SIG-M5 treated with dmso at 0.1 percent for 504 hours (cell line): ENCODE results near the gene CDX4.
"Not testable (repeated sequence)": the region's sequence is repeated elsewhere in the genome, so short reads cannot be mapped to it uniquely, and the experiment has no call there.

ENCODE experiments used
- DNase-seq: peaks from one replicate; lab custom pipeline; 2025; ENCODE audit not compliant: unreplicated experiment; lab: John Stamatoyannopoulos, UW

Gene CDX4, protein sequence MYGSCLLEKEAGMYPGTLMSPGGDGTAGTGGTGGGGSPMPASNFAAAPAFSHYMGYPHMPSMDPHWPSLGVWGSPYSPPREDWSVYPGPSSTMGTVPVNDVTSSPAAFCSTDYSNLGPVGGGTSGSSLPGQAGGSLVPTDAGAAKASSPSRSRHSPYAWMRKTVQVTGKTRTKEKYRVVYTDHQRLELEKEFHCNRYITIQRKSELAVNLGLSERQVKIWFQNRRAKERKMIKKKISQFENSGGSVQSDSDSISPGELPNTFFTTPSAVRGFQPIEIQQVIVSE

GRCh38 chrX:73446831-73447230 lies at the start of gene CDX4:
TSS of gene CDX4 (plus strand) at chrX:73447053. CDS start at chrX:73447254, 201 bp downstream.
- DNase-seq: no peak

DNA sequence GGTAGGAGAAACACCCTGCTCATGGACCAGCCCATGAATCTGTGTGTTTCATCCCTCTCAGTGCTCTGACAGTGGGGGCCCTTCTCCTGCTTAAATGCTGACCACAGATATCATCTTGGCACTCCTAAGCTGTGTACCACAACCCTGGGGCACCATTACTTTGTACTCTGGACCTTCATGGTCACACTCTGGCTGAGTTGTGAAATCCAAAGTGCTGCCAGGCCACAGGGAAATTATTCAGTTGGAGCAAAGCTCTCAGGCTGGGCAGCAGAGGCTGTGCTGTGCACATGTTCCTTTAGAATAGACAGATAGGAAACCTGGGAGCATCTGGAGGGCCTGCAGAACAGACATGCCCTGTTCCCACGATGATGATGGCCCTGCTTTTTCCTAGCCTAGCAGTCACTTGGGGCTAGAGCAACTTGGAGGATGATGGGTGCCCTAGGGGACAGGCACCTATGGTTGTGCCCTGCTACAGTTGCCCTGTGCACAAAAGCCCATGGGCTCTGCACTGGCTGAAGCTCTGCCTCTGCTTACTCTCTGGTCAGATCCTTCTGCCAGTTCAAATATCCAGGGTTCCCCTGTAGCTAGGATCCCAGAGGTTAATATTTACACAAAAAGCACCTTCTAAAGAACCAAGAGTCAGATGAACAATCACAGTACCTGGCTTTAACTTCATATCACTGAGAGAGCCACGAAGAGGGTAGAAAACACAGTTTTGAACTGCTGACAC lies 48.5 kb upstream of the CDX4 start:
- no peak for DNase-seq

- no peak for DNase-seq
Observed at GRCh38 chrX:73400136-73400748, 46.6 kb upstream of the CDX4 start.

GRCh38 chrX:73401591-73402266 lies 45.1 kb upstream of the CDX4 start:
- DNase-seq: no peak

DNA sequence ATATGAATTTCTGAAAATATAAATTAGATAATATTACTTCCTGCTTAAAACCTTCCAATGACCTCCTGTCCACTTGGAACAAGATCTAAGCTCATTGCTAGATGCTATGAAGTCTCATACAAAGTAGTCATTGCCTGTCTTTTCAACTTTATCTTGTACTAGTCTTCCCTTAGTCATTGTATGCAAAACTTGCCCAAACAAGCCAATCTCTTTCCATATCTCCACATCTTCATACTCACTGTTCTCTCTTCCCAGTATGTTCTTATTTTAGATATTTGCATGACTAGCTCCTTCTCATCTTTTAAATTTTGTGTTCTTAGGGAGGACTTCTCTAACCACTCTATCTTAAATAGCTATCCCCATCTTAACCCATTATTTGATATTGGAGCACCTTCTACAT lies 33.9 kb upstream of the CDX4 start:
- DNase-seq: no peak

DNA sequence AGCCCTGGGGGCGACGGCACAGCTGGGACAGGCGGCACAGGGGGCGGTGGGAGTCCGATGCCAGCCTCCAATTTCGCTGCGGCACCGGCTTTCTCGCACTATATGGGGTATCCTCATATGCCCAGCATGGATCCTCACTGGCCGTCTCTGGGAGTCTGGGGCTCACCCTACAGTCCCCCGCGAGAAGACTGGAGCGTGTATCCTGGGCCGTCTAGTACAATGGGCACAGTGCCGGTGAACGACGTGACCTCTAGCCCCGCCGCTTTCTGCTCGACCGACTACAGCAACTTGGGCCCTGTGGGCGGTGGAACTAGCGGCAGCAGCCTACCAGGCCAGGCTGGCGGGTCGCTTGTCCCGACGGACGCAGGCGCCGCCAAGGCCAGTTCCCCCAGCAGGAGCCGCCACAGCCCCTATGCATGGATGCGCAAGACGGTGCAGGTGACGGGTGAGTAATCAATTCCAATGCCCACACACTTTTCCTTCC lies 500 bp downstream of the CDX4 start:
- DNase-seq: no peak

GRCh38 chrX:73448379-73448778 lies 1.5 kb downstream of the CDX4 start:
- DNase-seq: no peak

DNA sequence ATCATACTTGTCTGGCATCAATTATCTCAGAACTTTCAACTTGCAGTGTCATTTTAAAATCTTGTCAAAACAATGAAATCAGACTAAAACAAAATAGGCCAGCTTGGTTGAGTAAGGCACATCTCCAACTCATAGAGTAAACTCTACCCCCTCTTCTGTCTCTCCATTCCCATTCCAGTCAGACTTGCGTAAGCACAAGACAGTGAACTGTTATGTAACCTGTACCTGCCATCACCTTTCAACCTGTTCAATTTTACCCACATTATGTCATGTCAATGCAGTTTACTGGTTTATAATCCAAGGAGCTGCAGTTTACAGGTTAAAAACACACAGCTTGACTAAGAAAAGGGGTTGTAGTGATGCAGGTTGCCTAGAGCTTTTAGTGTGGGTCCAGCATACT lies 8.3 kb downstream of the CDX4 start:
- DNase-seq: no peak

DNA sequence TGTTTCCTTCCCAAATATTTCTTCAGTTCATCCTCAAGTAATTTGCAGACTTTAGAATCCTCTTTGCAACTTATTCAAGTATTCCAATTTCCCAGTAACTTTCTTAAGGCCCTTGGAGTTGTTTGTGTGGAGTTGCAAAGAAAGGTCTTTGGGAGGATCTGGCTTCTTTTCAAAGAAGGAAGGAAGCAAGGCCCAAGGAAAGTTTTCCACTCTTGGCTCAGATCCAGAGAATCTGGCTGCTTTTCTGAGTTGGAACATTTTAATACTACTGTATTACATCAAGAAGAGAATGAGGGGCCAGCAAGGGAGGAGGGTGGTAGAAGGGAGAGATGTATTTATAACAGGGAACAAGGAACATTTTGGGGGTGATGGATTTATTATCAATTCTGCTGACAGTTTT lies 10.5 kb downstream of the CDX4 start:
- no peak for DNase-seq

DNA sequence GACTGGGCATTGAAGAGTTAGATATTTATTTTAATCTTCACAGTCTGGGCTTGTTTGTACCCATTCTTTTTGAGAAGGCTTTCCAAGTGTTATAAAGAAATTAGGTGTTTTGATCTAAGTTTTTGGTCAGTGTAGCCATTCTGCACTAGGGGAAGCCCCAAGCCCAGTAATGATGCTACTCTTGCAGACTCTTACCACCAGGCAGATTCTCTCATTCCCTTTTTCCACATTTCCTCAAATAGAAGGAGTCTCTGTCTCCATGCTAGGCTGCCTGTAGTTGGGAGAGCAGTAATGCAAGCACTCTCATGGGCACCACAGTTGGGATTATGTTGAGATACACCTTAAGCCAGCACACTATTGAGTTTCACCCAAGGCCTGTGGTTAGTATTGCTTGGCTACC lies 21.5 kb downstream of the CDX4 start:
- DNase-seq: no peak

- DNase-seq: no peak
Observed at GRCh38 chrX:73478961-73479360, 32.1 kb downstream of the CDX4 start.

- no peak for DNase-seq
Observed at GRCh38 chrX:73481521-73481920, 34.7 kb downstream of the CDX4 start.

DNA sequence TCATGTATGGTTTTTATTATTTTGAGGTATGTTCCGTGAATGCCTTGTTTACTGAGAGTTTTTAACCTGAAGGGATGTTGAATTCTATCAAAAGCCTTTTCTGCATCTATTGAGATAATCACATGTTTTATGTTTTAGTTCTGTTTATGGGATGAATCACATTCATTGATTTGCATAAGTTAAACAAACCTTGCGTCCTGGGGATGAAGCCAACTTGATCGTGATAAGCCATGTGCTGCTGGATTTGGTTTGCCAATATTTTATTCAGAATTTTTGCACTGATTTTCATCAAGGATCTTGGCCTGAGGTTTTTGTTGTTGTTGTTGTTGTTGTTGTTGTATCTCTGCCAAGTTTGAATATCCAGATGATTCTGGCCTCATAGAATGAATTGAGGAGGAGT lies 43.8 kb downstream of the CDX4 start:
- no peak for DNase-seq

GRCh38 chrX:73492178-73492577 lies 45.3 kb downstream of the CDX4 start:
- not testable (repeated sequence) for DNase-seq
